NB4 (cell line): ENCODE measurements around the gene ARHGEF7.

ENCODE experiments used
- DNase-seq: peaks from one replicate; pipeline ENCODE4 v3.0.0; 2010; ENCODE audit warnings: low read depth
- H3K4me3 ChIP-seq: one replicate; pipeline ENCODE4 v1.5.1; 2011; ENCODE audit warnings: mild to moderate bottlenecking, low read depth, low read length, moderate library complexity
- MYC ChIP-seq: IDR thresholded peaks from 2 replicates; pipeline ENCODE4 v1.6.1; 2011; ENCODE audit warnings: low read depth, low read length
- POLR2A ChIP-seq: IDR thresholded peaks from 2 replicates; pipeline ENCODE4 v1.6.1; 2011; ENCODE audit warnings: mild to moderate bottlenecking; ENCODE audit not compliant: insufficient read length; ENCODE audit errors: extremely low read depth
- TF ChIP-seq, protein P1 (sequence below): IDR thresholded peaks from one replicate; pipeline ENCODE4 v1.5.1; 2012; ENCODE audit warnings: low read depth, low read length
- TF ChIP-seq, protein P2 (sequence below): IDR thresholded peaks from 2 replicates; pipeline ENCODE4 v1.6.1; 2011; ENCODE audit warnings: low read depth, low read length

Gene ARHGEF7

DNA sequence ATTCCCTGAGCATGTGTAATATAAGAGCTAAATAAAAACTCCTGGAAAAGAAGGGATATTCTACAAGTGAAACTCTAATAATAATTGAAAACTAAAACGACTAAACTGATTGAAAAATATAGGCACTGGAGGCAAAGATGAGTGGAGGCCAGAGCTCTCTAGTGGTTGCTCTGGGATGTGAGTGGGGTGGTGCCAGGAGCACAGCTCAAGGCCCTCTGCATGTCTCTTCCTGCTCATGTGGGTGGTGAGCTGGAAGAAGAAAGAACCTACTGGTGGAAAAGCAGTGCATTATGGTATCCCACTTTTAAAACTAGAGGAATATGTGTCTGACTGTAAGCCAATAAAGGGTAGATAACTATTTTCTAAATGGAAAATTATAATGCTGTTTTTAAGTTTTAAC is 15.8 kb upstream of the ARHGEF7 start:
- no peak for TF ChIP-seq MYC
- TF ChIP-seq, protein P1, sequence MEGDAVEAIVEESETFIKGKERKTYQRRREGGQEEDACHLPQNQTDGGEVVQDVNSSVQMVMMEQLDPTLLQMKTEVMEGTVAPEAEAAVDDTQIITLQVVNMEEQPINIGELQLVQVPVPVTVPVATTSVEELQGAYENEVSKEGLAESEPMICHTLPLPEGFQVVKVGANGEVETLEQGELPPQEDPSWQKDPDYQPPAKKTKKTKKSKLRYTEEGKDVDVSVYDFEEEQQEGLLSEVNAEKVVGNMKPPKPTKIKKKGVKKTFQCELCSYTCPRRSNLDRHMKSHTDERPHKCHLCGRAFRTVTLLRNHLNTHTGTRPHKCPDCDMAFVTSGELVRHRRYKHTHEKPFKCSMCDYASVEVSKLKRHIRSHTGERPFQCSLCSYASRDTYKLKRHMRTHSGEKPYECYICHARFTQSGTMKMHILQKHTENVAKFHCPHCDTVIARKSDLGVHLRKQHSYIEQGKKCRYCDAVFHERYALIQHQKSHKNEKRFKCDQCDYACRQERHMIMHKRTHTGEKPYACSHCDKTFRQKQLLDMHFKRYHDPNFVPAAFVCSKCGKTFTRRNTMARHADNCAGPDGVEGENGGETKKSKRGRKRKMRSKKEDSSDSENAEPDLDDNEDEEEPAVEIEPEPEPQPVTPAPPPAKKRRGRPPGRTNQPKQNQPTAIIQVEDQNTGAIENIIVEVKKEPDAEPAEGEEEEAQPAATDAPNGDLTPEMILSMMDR, result peak; percentile 3
- DNase-seq, result no peak
- no peak overlapping the region for H3K4me3 ChIP-seq

GRCh38 chr13:111110054-111110453 is 5.1 kb upstream of the ARHGEF7 start:
- H3K4me3 ChIP-seq, result no peak overlapping the region
- no peak for DNase-seq
- TF ChIP-seq POLR2A (no peak), MYC (no peak)
- TF ChIP-seq, protein P1, result no peak
- TF ChIP-seq, protein P2, sequence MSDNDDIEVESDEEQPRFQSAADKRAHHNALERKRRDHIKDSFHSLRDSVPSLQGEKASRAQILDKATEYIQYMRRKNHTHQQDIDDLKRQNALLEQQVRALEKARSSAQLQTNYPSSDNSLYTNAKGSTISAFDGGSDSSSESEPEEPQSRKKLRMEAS, result no peak

DNA sequence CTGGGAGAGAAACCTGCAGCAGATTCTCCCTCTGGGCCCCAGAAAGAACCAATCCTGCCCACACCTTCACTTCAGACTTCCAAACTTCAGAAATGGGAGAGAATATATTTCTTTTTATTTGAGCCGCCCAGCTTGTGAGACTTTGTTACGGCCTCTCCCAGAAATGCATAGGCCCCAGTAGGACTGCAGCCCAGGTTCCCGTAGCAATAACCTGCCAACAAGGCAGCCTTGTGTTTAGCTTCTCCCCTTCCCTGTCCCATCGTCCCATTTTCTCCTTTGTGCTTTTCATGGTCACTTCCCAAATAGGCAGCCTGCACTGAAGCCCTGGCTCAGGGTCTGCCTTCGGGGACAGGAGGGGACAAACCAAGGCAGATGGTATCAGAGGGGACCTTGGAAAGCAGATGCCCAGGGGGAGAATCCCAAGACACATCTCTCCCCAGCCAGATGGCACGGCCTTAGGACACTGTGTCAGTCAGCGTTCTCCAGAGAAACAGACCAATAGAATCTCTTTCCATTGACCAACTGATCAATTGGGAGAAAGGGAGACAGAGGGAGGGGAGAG is 3.7 kb upstream of the ARHGEF7 start:
- DNase-seq, result no peak
- TF ChIP-seq, protein P2, result no peak
- TF ChIP-seq POLR2A, result no peak
- TF ChIP-seq, protein P1, result no peak
- TF ChIP-seq MYC, result no peak
- H3K4me3 ChIP-seq, result no peak overlapping the region

GRCh38 chr13:111112196-111112595 is 2.9 kb upstream of the ARHGEF7 start:
- TF ChIP-seq, protein P2, result no peak
- TF ChIP-seq, protein P1, result no peak
- TF ChIP-seq MYC, result no peak
- no peak for TF ChIP-seq POLR2A
- H3K4me3 ChIP-seq, result no peak overlapping the region
- no peak for DNase-seq

DNA sequence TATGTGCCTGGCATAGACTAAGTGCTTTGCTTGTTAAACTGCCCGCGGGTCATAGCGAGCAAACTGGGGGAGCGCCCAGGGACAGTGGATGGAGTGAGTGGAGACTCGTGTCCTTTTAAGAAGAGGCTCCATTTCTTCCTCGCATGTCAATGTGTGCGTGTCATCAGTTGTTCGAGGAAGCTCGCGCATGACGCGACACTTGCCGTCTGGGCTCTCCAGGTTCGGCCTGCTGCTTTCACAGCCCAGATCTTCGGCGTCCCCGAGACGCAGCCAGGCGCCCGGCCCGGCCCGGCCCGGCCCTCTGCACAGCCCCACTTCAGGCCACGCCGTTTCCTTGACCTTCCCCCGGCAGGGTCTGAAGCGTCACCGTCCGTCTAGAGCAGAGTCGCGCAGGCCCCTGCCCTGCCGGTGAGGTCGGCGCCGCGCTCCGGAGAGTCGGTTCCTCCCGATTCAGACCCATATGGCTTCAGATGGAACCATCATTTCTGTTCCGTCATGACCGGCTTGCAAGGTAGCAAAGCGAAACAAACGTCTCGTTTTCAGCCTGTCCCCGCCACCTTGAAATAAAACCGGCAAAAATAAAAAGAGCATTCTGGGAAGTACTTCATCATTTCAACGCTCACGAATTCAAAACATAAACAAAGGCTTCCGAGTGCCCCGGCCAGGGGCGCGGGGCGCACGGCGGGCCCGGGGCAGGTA is 599 bp upstream of the ARHGEF7 start:
- no peak for DNase-seq
- no peak overlapping the region for H3K4me3 ChIP-seq
- TF ChIP-seq MYC (no peak), POLR2A (no peak)
- TF ChIP-seq, protein P1, result no peak
- TF ChIP-seq, protein P2, result no peak
